H1 (cell line): ENCODE data around the gene KIF1B. TPM values are rescaled to one million over a fixed set of nuclear protein-coding genes. Genes with fewer than 3 reads are reported as not detected.

Experiments used
- CHD7 ChIP-seq: fragments of 300-600 bp; sonication (generic); IDR thresholded peaks from 2 replicates; pipeline ENCODE4 v1.7.1; 2012; ENCODE audit warnings: low read length, moderate library complexity, mild to moderate bottlenecking, inconsistent platforms; ENCODE audit not compliant: insufficient replicate concordance
- EGR1 ChIP-seq: IDR thresholded peaks from 2 replicates; pipeline ENCODE4 v1.6.1; 2011; ENCODE audit warnings: low read depth, low read length, borderline replicate concordance
- polyA plus RNA-seq, 7 experiments: library from polyadenylated mRNA; depleted of rRNA in 3 of 7; stranded (reverse) in 5 of 7; unstranded in 2 of 7; fragments of >200 nt in 5 of 7; fragments of 200-250 nt in 2 of 7; gene quantifications; 1 replicate in 5 of 7; 2 replicates in 1 of 7; 4 replicates in 1 of 7; pipeline versions ENCODE4 v1.2.1 to v1.2.3, GENCODE V29; 2011 to 2013; ENCODE audit warnings: missing spikeins in 2 of 7, mixed read lengths in 2 of 7
- total RNA-seq: library from RNA; stranded (reverse); fragmentation: NEBNext Ultra II Directional; extraction: Animal tissue kit (Norgen Biotek cat#: 25700); gene quantifications from 2 replicates; pipeline ENCODE4 v1.2.1, GENCODE V29; 2021

KIF1B gene
- total and polyA plus RNA-seq, 2 of the 8 experiments (the other 6 are each of a cell fraction or from before 2014, with no cell fraction given), result 39.1 to 74.2 TPM

- no peak for TF ChIP-seq CHD7
- no peak for TF ChIP-seq EGR1
Measured at GRCh38 chr1:10237157-10237539, 26.8 kb downstream of the KIF1B start (continued).
